ENCODE measurements around the gene KRTAP2-3.
"Not testable (repeated sequence)": the region's sequence is repeated elsewhere in the genome, so short reads cannot be mapped to it uniquely, and the experiment has no call there.

The KRTAP2-3 gene

GRCh38 chr17:41067281-41067680 lies 7.4 kb upstream of the KRTAP2-3 start:
- no peak for DNase-seq (ENCODE audit: low read depth in 2 of 2)

GRCh38 chr17:41065829-41066624 lies 6.1 kb upstream of the KRTAP2-3 start, which contains the start of gene KRTAP2-4:
TSS of gene KRTAP2-4 (minus strand) at chr17:41065879. CDS start at chr17:41065845, 34 bp downstream.
- no peak for DNase-seq (ENCODE audit: low read depth in 2 of 2)

GRCh38 chr17:41065016-41065689 lies 5.2 kb upstream of the KRTAP2-3 start:
- DNase-seq (ENCODE audit: low read depth in 2 of 2), result not testable (repeated sequence)

GRCh38 chr17:41064301-41064700 lies 4.4 kb upstream of the KRTAP2-3 start:
- no peak for DNase-seq (ENCODE audit: low read depth in 2 of 2)

GRCh38 chr17:41063449-41063848 lies 3.5 kb upstream of the KRTAP2-3 start:
- DNase-seq (ENCODE audit: low read depth in 2 of 2), result no peak

- no peak for DNase-seq (ENCODE audit: low read depth in 2 of 2)
Measured at GRCh38 chr17:41061964-41062363, 2.0 kb upstream of the KRTAP2-3 start.

GRCh38 chr17:41059276-41060051 lies 450 bp downstream of the KRTAP2-3 start:
- not testable (repeated sequence) for DNase-seq (ENCODE audit: low read depth in 2 of 2)

GRCh38 chr17:41058741-41059140 lies 1.2 kb downstream of the KRTAP2-3 start:
- no peak for DNase-seq (ENCODE audit: low read depth in 2 of 2)

- no peak for DNase-seq (ENCODE audit: low read depth in 2 of 2)
Measured at GRCh38 chr17:41057547-41057946, 2.4 kb downstream of the KRTAP2-3 start.

- not testable (repeated sequence) for DNase-seq (ENCODE audit: low read depth in 2 of 2)
Measured at GRCh38 chr17:41055130-41055529, 4.8 kb downstream of the KRTAP2-3 start, which contains the start of gene KRTAP2-2. TSS of gene KRTAP2-2 (minus strand) at chr17:41055230. CDS start at chr17:41055211, 19 bp downstream.

GRCh38 chr17:41054556-41054955 lies 5.4 kb downstream of the KRTAP2-3 start:
- not testable (repeated sequence) for DNase-seq (ENCODE audit: low read depth in 2 of 2)

GRCh38 chr17:41054025-41054424 lies 5.9 kb downstream of the KRTAP2-3 start:
- no peak for DNase-seq (ENCODE audit: low read depth in 2 of 2)

- no peak for DNase-seq (ENCODE audit: low read depth in 2 of 2)
Measured at GRCh38 chr17:41052566-41052965, 7.3 kb downstream of the KRTAP2-3 start.

GRCh38 chr17:41049110-41049509 lies 10.8 kb downstream of the KRTAP2-3 start:
- DNase-seq (ENCODE audit: low read depth in 2 of 2), result no peak

- DNase-seq (ENCODE audit: low read depth in 2 of 2), result no peak
Measured at GRCh38 chr17:41048441-41048840, 11.5 kb downstream of the KRTAP2-3 start.

GRCh38 chr17:41046735-41047465 lies 13.0 kb downstream of the KRTAP2-3 start, which contains the start of gene KRTAP2-1:
TSS of gene KRTAP2-1 (minus strand) at chr17:41047316. CDS start at chr17:41047267, 49 bp downstream.
- not testable (repeated sequence) for DNase-seq (ENCODE audit: low read depth in 2 of 2)

GRCh38 chr17:41042953-41043352 lies 17.0 kb downstream of the KRTAP2-3 start:
- DNase-seq (ENCODE audit: low read depth in 2 of 2), result no peak

GRCh38 chr17:41040783-41041571 lies 18.9 kb downstream of the KRTAP2-3 start, which contains the start of gene KRTAP1-1:
TSS of gene KRTAP1-1 (minus strand) at chr17:41041450. CDS start at chr17:41041397, 53 bp downstream.
- DNase-seq (ENCODE audit: low read depth in 2 of 2), result not testable (repeated sequence)

- no peak for DNase-seq (ENCODE audit: low read depth in 2 of 2)
Measured at GRCh38 chr17:41037853-41038350, 22.0 kb downstream of the KRTAP2-3 start.

GRCh38 chr17:41034346-41034935 lies 25.5 kb downstream of the KRTAP2-3 start, which contains the start of gene KRTAP1-3:
TSS of gene KRTAP1-3 (minus strand) at chr17:41034874. CDS start at chr17:41034821, 53 bp downstream.
- DNase-seq (ENCODE audit: low read depth in 2 of 2), result not testable (repeated sequence)
